ENCODE results near the gene ANK2. TPM values are rescaled to one million over a fixed set of nuclear protein-coding genes. Genes with fewer than 3 reads are reported as not detected.
A peak's percentile ranks its signal among the peaks of the same experiment; 100 is the strongest.

Gene ANK2
- total RNA-seq, 2 donors from 2014 or later, result 70.0 to 124 TPM

DNA sequence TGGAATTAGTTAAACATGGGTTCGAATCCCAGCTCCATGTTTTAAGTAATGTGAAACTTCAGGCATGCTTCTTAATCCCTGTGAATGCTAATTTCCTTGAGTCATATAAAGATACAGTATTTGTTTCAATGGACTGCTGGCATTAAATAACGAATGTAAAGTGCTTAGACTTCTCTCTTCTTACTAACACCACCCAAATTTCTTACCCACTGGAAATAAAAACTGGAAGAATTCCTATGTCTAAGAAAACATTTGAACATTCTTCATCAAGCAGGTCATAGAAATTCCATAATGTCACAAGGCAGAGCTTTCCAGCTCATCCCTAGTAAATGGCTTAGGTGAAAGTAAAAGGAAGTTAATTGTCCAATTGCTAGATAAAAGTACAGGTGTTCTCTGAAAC is 172.5 kb downstream of the ANK2 start:
- Histone ChIP-seq H3K9ac (ENCODE audit: extremely low read depth, low read length, poor library complexity, severe bottlenecking) (no peak overlapping the region), H3K27me3 (ENCODE audit: control insufficient read depth, insufficient read depth, low read length, poor library complexity, severe bottlenecking) (no peaks in the 10 kb centered on the region), H3K4me3 (ENCODE audit: low read length) (no peak overlapping the region), H3K4me1 (ENCODE audit: control insufficient read depth, insufficient read depth, low read length) (peaks cover 23% of the 10 kb centered on the region), H3K36me3 (ENCODE audit: control insufficient read depth, insufficient read depth, low read length) (peaks cover 10% of the 10 kb centered on the region), H3K9me3 (ENCODE audit: control insufficient read depth, low read length) (no peaks in the 10 kb centered on the region), H3K27ac (ENCODE audit: low read depth, low read length) (no peak overlapping the region)
- Mint-ChIP-seq H3K27ac (no peak overlapping the region), H3K4me3 (no peak overlapping the region), H3K27me3 (ENCODE audit: insufficient read depth) (no peaks in the 10 kb centered on the region), H3K4me1 (peaks cover 27% of the 10 kb centered on the region), H3K9me3 (no peaks in the 10 kb centered on the region), H3K36me3 (ENCODE audit: low read depth) (no peaks in the 10 kb centered on the region)
- no peak for TF ChIP-seq CTCF (conservative IDR thresholded peaks at IDR 0.05)
- no peak for DNase-seq
- 93 to 100% methylated on average over 2 of the region's 2 CpGs for WGBS, 2 experiments (ENCODE audit: insufficient coverage in 1 of 2, insufficient read length in 1 of 2)

DNA sequence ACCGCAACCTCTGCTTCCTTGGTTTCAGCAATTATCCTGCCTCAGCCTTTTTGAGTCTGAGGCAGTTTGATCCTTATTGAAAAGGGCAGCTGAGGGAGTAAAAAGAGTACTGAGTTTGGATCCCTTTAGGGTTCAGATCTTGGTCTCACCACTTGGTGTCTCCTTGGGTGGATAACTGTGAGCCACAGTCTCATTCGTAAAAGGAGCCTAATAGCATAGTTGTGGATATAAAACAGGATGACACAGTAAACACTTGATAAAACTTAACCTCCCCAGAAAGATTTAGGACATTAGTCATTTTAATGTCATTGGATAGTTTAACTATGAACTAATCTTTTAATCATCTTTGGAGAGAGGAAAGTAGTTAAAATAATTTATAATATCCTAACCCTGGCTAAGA is 173.0 kb downstream of the ANK2 start:
- H3K9me3 Mint-ChIP-seq, result no peaks in the 10 kb centered on the region
- no peak for DNase-seq
- no peak overlapping the region for H3K27ac ChIP-seq (ENCODE audit: low read depth, low read length)

GRCh38 chr4:113223001-113223400 is 173.5 kb downstream of the ANK2 start:
- Histone ChIP-seq H3K9ac (ENCODE audit: extremely low read depth, low read length, poor library complexity, severe bottlenecking) (no peak overlapping the region), H3K4me1 (ENCODE audit: control insufficient read depth, insufficient read depth, low read length) (peaks cover 18% of the 10 kb centered on the region), H3K27me3 (ENCODE audit: control insufficient read depth, insufficient read depth, low read length, poor library complexity, severe bottlenecking) (no peaks in the 10 kb centered on the region), H3K9me3 (ENCODE audit: control insufficient read depth, low read length) (no peaks in the 10 kb centered on the region), H3K4me3 (ENCODE audit: low read length) (no peak overlapping the region), H3K27ac (ENCODE audit: low read depth, low read length) (no peak overlapping the region), H3K36me3 (ENCODE audit: control insufficient read depth, insufficient read depth, low read length) (peaks cover 3% of the 10 kb centered on the region)
- H3K4me3 Mint-ChIP-seq, result no peak overlapping the region
- 89 to 90% methylated on average over 2 of the region's 2 CpGs for WGBS, 2 experiments (ENCODE audit: insufficient coverage in 1 of 2, insufficient read length in 1 of 2)
- no peak overlapping the region for H3K27ac Mint-ChIP-seq
- H3K4me1 Mint-ChIP-seq, result peaks cover 26% of the 10 kb centered on the region
- no peak for TF ChIP-seq CTCF (conservative IDR thresholded peaks at IDR 0.05)
- no peaks in the 10 kb centered on the region for H3K27me3 Mint-ChIP-seq (ENCODE audit: insufficient read depth)
- no peaks in the 10 kb centered on the region for H3K36me3 Mint-ChIP-seq (ENCODE audit: low read depth)
- H3K9me3 Mint-ChIP-seq, result no peaks in the 10 kb centered on the region
- DNase-seq, result no peak

More for the DNA sequence above, 173.0 kb downstream of the ANK2 start:
- H3K9me3 ChIP-seq (ENCODE audit: control insufficient read depth, low read length), result no peaks in the 10 kb centered on the region
- peak; percentile 36 for TF ChIP-seq CTCF (conservative IDR thresholded peaks at IDR 0.05)
- H3K4me1 ChIP-seq (ENCODE audit: control insufficient read depth, insufficient read depth, low read length), result peaks cover 23% of the 10 kb centered on the region
- H3K9ac ChIP-seq (ENCODE audit: extremely low read depth, low read length, poor library complexity, severe bottlenecking), result no peak overlapping the region
- 95 to 100% methylated on average over 1 to 2 of the region's 2 CpGs for WGBS, 2 experiments (ENCODE audit: insufficient coverage in 1 of 2, insufficient read length in 1 of 2)
- H3K27me3 ChIP-seq (ENCODE audit: control insufficient read depth, insufficient read depth, low read length, poor library complexity, severe bottlenecking), result no peaks in the 10 kb centered on the region
- Mint-ChIP-seq H3K4me1 (peaks cover 27% of the 10 kb centered on the region), H3K27me3 (ENCODE audit: insufficient read depth) (no peaks in the 10 kb centered on the region), H3K27ac (no peak overlapping the region), H3K4me3 (no peak overlapping the region), H3K36me3 (ENCODE audit: low read depth) (no peaks in the 10 kb centered on the region)
- H3K36me3 ChIP-seq (ENCODE audit: control insufficient read depth, insufficient read depth, low read length), result peaks cover 8% of the 10 kb centered on the region
- no peak overlapping the region for H3K4me3 ChIP-seq (ENCODE audit: low read length)

Measured in endodermal cell (in vitro differentiated cells).